T-cell (primary cell): ENCODE measurements around the gene MBNL2. TPM values are rescaled to one million over a fixed set of nuclear protein-coding genes. Genes with fewer than 3 reads are reported as not detected.
A peak's percentile ranks its signal among the peaks of the same experiment; 100 is the strongest.

Experiments used
- ATAC-seq, 4 experiments: fragments of 200-7000 bp in 3 of 4; fragments of 150-1000 bp in 1 of 4; cut with Tn5 transposase; replicated peaks in 1 of 4; 1 replicate in 3 of 4; 2 replicates in 1 of 4; pipeline ENCODE4 v1.10.0; 2021; ENCODE audit warnings: moderate library complexity in 3 of 4, mild to moderate bottlenecking in 2 of 4, moderate number of reproducible peaks in 1 of 4
- CTCF ChIA-PET, 2 donors: fragments of 300-600 bp; sonication (Branson Sonifier 250); formaldehyde crosslinking; loops; one replicate each; lab custom pipeline; 2022; ENCODE audit warnings: antibody characterized with exemption in 2 of 2; lab: Charles Lee
- POLR2A ChIA-PET, 2 donors: fragments of 300-600 bp; sonication (Branson Sonifier 250); formaldehyde crosslinking; loops; one replicate each; lab custom pipeline; 2022; ENCODE audit warnings: antibody characterized with exemption in 2 of 2; lab: Charles Lee
- DNase-seq, 35 experiments: peaks; one replicate each; pipeline versions ENCODE4 v3.0.0 to v3.0.0-alpha.2; 2013 to 2023
- H3K27ac ChIP-seq: one replicate; pipeline ENCODE4 v1.5.1; 2013; ENCODE audit warnings: low read length
- H3K27me3 ChIP-seq, 2 experiments: replicated peaks in 1 of 2; 1 replicate in 1 of 2; 2 replicates in 1 of 2; pipeline versions ENCODE4 v1.6.1 to v1.7.0; 2013; ENCODE audit warnings: low read length in 1 of 2, mixed read lengths in 1 of 2; ENCODE audit not compliant: control insufficient read depth in 2 of 2, insufficient read depth in 2 of 2; ENCODE audit errors: extremely low read depth in 1 of 2
- H3K36me3 ChIP-seq, 2 donors: 1 replicate in 1 of 2; 2 replicates in 1 of 2; pipeline versions ENCODE4 v1.6.1 to v1.7.0; 2013; ENCODE audit warnings: low read length in 1 of 2; ENCODE audit not compliant: control insufficient read depth in 2 of 2, insufficient read depth in 1 of 2; ENCODE audit errors: extremely low read depth in 1 of 2
- H3K4me1 ChIP-seq, 2 experiments: 1 replicate in 1 of 2; 2 replicates in 1 of 2; pipeline versions ENCODE4 v1.6.1 to v1.7.0; 2013; ENCODE audit warnings: low read length in 2 of 2, mixed read lengths in 1 of 2; ENCODE audit not compliant: insufficient read depth in 2 of 2, control insufficient read depth in 1 of 2; ENCODE audit errors: extremely low read depth in 1 of 2
- H3K4me3 ChIP-seq, 2 donors: 1 replicate in 1 of 2; 2 replicates in 1 of 2; pipeline versions ENCODE4 v1.5.1 to v1.7.0; 2013; ENCODE audit warnings: mild to moderate bottlenecking in 2 of 2, low read length in 1 of 2, moderate library complexity in 1 of 2; ENCODE audit not compliant: control insufficient read depth in 1 of 2; ENCODE audit errors: extremely low read depth in 1 of 2
- H3K9me3 ChIP-seq: 2 replicates; pipeline ENCODE4 v1.7.0; 2013
- H3K27ac Mint-ChIP-seq, 2 donors: one replicate each; pipeline ENCODE4 v1.8.0; 2020 to 2021; ENCODE audit warnings: mild to moderate bottlenecking in 2 of 2, mixed read lengths in 2 of 2
- H3K27me3 Mint-ChIP-seq, 2 donors: one replicate each; pipeline ENCODE4 v1.8.0; 2021 to 2022; ENCODE audit warnings: mixed read lengths in 2 of 2
- H3K36me3 Mint-ChIP-seq: one replicate; pipeline ENCODE4 v1.8.0; 2021; ENCODE audit warnings: mixed read lengths
- H3K4me1 Mint-ChIP-seq, 3 donors: one replicate each; pipeline ENCODE4 v1.8.0; 2020 to 2022; ENCODE audit warnings: mixed read lengths in 3 of 3, mild to moderate bottlenecking in 1 of 3
- H3K4me3 Mint-ChIP-seq, 3 donors: one replicate each; pipeline ENCODE4 v1.8.0; 2020 to 2022; ENCODE audit warnings: mild to moderate bottlenecking in 3 of 3, mixed read lengths in 3 of 3, moderate library complexity in 3 of 3
- H3K9me3 Mint-ChIP-seq, 3 donors: one replicate each; pipeline ENCODE4 v1.8.0; 2020 to 2022; ENCODE audit warnings: mixed read lengths in 3 of 3
- WGBS: methylation state at CpG from one replicate; pipeline ENCODE4 v1.1.5; 2013; ENCODE audit warnings: missing lambda C conversion rate; ENCODE audit not compliant: insufficient coverage; 5-methylcytosine and 5-hydroxymethylcytosine counted together
- total RNA-seq, 35 experiments: library from RNA in 6 of 35; stranded (reverse) in 6 of 35; fragments of 120-200 nt in 1 of 35; gene quantifications; one replicate each; pipeline versions ENCODE4 v1.2.1 to v1.2.4 and lab custom pipeline; 2013 to 2026

The MBNL2 gene
- total RNA-seq, 5 donors from 2014 or later (not counting 1 experiment from before 2014, with no cell fraction given) = 21.0 to 33.7 (median 28.5) TPM

DNA sequence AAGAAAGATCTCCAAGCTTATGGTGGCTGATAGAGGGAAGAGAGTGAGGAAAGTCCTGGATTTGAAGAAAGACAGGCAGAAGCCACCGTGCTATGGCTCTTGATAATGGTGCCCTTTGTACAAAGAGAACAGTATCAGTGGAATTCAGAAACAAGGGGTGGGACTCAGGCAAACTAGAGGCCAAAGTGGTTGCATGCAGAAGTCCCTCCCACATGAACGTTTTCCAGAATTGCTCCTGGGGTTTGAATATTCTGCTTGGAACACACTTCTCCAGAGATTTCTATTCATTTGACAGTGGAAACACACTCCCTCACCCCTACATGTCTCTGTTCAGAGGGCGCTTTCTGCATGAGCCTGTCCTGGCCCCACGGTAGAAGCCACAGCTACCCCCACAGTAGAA is 10.1 kb upstream of the MBNL2 start:
- H3K27me3 Mint-ChIP-seq = no peaks in the 10 kb centered on the region
- H3K4me1 ChIP-seq = peaks cover 20 to 44% of the 10 kb centered on the region in 2 experiments
- no peak overlapping the region for H3K27ac ChIP-seq
- ChIA-PET POLR2A (interaction anchor here in 1 of 2 donors (2.7 kb wide), 1 partner anchor 10 kb away, joined by 19 read pairs; the partner anchor contains the start of gene MBNL2), CTCF (interaction anchor here (1.0 to 1.5 kb wide), 2 partner anchors 13 to 17 kb away, joined by 3 to 12 read pairs; no protein-coding TSS in a partner anchor)
- no peak overlapping the region for H3K4me3 ChIP-seq
- H3K36me3 ChIP-seq = no peaks in the 10 kb centered on the region
- ATAC-seq (no peak), DNase-seq (no peak)
- H3K4me3 Mint-ChIP-seq = no peak overlapping the region
- no peaks in the 10 kb centered on the region for H3K36me3 Mint-ChIP-seq
- H3K9me3 ChIP-seq = peaks cover under 1% of the 10 kb centered on the region
- H3K27me3 ChIP-seq = no peaks in the 10 kb centered on the region
- H3K27ac Mint-ChIP-seq = no peak overlapping the region
- WGBS = 93% methylated on average over 4 of the region's 4 CpGs
- H3K9me3 Mint-ChIP-seq = peaks cover 0 to 4% (median 3%) of the 10 kb centered on the region in 3 donors
- H3K4me1 Mint-ChIP-seq = peaks cover 44 to 54% (median 50%) of the 10 kb centered on the region in 3 donors

GRCh38 chr13:97212601-97213040 is 9.5 kb upstream of the MBNL2 start:
- no peak overlapping the region for H3K27ac Mint-ChIP-seq
- no peaks in the 10 kb centered on the region for H3K9me3 ChIP-seq
- H3K27me3 Mint-ChIP-seq = no peaks in the 10 kb centered on the region
- no peaks in the 10 kb centered on the region for H3K36me3 ChIP-seq
- ATAC-seq = no peak
- H3K27me3 ChIP-seq = no peaks in the 10 kb centered on the region
- no peak overlapping the region for H3K27ac ChIP-seq
- no peak overlapping the region for H3K4me3 Mint-ChIP-seq
- H3K4me1 ChIP-seq = peaks cover 20 to 44% of the 10 kb centered on the region in 2 experiments
- no peaks in the 10 kb centered on the region for H3K36me3 Mint-ChIP-seq
- POLR2A ChIA-PET = no interaction called here
- CTCF ChIA-PET = interaction anchor here in 1 of 2 donors (1.5 kb wide), 1 partner anchor 12 kb away, joined by 12 read pairs; no protein-coding TSS in a partner anchor
- WGBS = 100% methylated on average over 1 of the region's 4 CpGs
- DNase-seq = no peak
- peaks cover 0 to 1% (median 0%) of the 10 kb centered on the region in 3 donors for H3K9me3 Mint-ChIP-seq
- peaks cover 44 to 54% (median 50%) of the 10 kb centered on the region in 3 donors for H3K4me1 Mint-ChIP-seq
- no peak overlapping the region for H3K4me3 ChIP-seq

DNA sequence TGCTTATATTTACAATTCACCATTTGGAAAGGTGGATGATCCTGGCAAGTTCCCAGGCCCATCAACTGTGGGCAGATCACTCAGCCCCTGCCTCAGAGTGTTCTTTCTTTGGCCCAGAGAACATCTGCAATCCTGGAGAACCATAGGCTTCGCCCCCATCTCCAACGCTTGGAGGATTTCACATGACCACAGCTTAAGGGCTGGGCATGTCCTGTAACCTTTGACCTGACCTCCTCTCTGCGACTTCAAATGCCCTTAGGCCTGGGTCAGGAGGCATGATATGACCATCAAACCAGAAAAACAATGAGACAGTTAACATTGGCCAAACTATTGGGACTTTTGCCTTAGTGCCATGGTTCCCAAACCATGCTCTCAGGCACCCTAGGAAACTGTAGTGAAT is 7.2 kb upstream of the MBNL2 start:
- H3K4me1 ChIP-seq = peaks cover 16 to 35% of the 10 kb centered on the region in 2 experiments
- no peak overlapping the region for H3K4me3 ChIP-seq
- Mint-ChIP-seq H3K27ac (peak overlapping the region; percentile 54 to 72), H3K27me3 (no peaks in the 10 kb centered on the region), H3K9me3 (no peaks in the 10 kb centered on the region), H3K4me3 (peak overlapping the region in 1 of 3 donors; percentile 27), H3K36me3 (no peaks in the 10 kb centered on the region), H3K4me1 (peaks cover 44 to 46% (median 45%) of the 10 kb centered on the region in 3 donors)
- H3K36me3 ChIP-seq = no peaks in the 10 kb centered on the region
- peak overlapping the region; percentile 40 for H3K27ac ChIP-seq
- ATAC-seq (peak in 1 of 4 experiments; percentile 12), DNase-seq (no peak)
- CTCF ChIA-PET = interaction anchor here in 1 of 2 donors (0.9 to 1.3 kb wide), 4 partner anchors 9 to 119 kb away, joined by 3 to 6 read pairs (median 4); no protein-coding TSS in a partner anchor
- WGBS = 87% methylated on average over 3 of the region's 3 CpGs
- no peaks in the 10 kb centered on the region for H3K27me3 ChIP-seq
- POLR2A ChIA-PET = interaction anchor here (0.5 to 1.2 kb wide), 4 partner anchors 9 to 75 kb away, joined by 3 to 8 read pairs (median 4); no protein-coding TSS in a partner anchor
- H3K9me3 ChIP-seq = no peaks in the 10 kb centered on the region

DNA sequence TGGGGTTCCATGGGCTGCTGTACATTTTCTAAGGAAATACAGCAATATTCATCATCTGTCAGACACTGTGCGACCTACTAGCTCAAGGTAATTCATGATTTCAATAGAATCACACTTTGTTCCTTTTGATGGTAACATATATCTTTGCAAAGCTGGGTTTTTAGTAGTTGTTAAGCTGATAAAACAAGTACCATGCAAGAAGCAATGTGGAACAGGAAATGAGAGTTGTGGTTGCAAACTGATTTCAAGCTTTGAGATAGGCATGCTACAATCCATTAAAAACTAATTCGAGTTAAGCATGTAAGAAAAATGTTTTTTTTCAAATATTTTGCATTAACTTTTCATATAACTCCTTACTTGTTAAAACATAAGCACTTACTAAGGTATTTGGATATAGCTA is 6.8 kb upstream of the MBNL2 start:
- no CpG with 5 or more reads among the region's 2 CpGs for WGBS
- Mint-ChIP-seq H3K27ac (peak overlapping the region; percentile 54 to 72), H3K27me3 (no peaks in the 10 kb centered on the region), H3K4me1 (peaks cover 41 to 48% (median 45%) of the 10 kb centered on the region in 3 donors), H3K36me3 (no peaks in the 10 kb centered on the region), H3K4me3 (peak overlapping the region in 1 of 3 donors; percentile 27), H3K9me3 (no peaks in the 10 kb centered on the region)
- DNase-seq = peak in 1 of 35 experiments; percentile 48
- ChIA-PET POLR2A (interaction anchor here (0.5 to 1.2 kb wide), 4 partner anchors 9 to 76 kb away, joined by 3 to 8 read pairs (median 4); no protein-coding TSS in a partner anchor), CTCF (interaction anchor here in 1 of 2 donors (0.9 to 1.3 kb wide), 4 partner anchors 9 to 118 kb away, joined by 3 to 6 read pairs (median 4); no protein-coding TSS in a partner anchor)
- Histone ChIP-seq H3K4me1 (peaks cover 16 to 32% of the 10 kb centered on the region in 2 experiments), H3K27ac (peak overlapping the region; percentile 40), H3K36me3 (no peaks in the 10 kb centered on the region), H3K9me3 (no peaks in the 10 kb centered on the region), H3K27me3 (no peaks in the 10 kb centered on the region), H3K4me3 (no peak overlapping the region)
- peak; percentile 55 to 89 (median 77) for ATAC-seq

DNA sequence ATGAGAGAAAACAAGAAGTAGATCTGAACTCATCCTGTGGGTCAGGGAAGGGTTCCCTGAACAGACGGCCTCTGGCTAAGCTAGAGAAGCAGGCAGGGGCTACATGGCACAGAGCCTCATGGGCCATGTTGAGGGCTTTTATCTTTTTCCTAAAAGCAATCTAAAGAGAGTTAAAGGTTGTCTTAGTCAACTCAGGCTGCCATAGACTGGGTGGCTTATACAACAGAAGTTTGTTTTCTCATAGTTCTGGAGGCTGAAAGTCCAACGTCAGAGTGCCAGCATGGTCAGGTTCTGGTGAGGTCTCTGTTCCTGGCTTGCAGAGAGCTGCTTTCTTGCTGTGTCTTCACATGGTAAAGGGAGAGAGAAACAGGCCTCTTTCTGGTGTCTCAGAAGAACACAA is 2.9 kb upstream of the MBNL2 start:
- ATAC-seq (no peak), DNase-seq (no peak)
- H3K4me3 Mint-ChIP-seq = no peak overlapping the region
- no peaks in the 10 kb centered on the region for H3K27me3 Mint-ChIP-seq
- H3K36me3 Mint-ChIP-seq = no peaks in the 10 kb centered on the region
- Histone ChIP-seq H3K9me3 (no peaks in the 10 kb centered on the region), H3K27ac (no peak overlapping the region), H3K36me3 (no peaks in the 10 kb centered on the region), H3K27me3 (no peaks in the 10 kb centered on the region), H3K4me1 (peaks cover 19 to 21% of the 10 kb centered on the region in 2 experiments), H3K4me3 (no peak overlapping the region)
- peaks cover 37 to 44% (median 41%) of the 10 kb centered on the region in 3 donors for H3K4me1 Mint-ChIP-seq
- H3K27ac Mint-ChIP-seq = no peak overlapping the region
- ChIA-PET CTCF (interaction anchor here in 1 of 2 donors (1.0 kb wide), 1 partner anchor 9 kb away, joined by 5 read pairs; no protein-coding TSS in a partner anchor), POLR2A (no interaction called here)
- 92% methylated on average over 1 of the region's 2 CpGs for WGBS
- H3K9me3 Mint-ChIP-seq = no peaks in the 10 kb centered on the region

DNA sequence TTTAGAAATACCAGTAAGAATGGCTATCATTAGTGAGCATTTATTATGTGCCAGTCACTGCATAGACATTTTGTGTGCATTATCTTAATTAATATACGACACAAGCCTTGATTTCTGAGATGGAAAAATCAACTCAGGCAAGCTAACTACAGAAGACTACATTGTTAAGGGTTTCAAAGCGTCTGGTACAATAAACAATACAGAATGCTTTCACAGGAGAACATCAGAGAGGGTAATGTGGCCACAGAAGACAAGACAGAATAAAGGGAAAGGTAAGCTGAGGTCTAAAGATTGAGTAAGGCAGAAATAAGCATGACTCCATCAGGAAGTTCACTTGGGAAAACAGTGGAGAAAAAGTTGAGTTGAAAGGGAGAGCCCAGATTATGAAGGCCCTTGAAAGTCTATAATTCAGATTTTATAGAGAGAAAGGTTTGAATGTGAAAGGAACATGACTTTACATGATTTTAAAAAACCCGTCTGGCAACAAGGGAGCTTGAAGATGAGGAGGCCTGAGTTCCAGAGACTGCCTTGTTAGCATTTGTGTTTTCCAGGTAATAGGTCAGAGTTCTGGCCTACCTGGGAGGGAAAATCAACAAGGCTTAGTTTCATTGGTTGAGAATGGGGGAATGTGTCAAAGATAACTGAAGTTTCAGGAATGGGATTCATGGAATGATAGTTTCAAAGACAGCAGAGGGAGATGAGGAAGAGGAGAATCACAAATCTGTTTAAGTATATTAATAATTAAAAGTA is 1.8 kb upstream of the MBNL2 start:
- H3K9me3 Mint-ChIP-seq = no peaks in the 10 kb centered on the region
- no peaks in the 10 kb centered on the region for H3K27me3 ChIP-seq
- H3K27ac Mint-ChIP-seq = peak overlapping the region in 1 of 2 donors; percentile 28
- H3K4me3 Mint-ChIP-seq = no peak overlapping the region
- POLR2A ChIA-PET = interaction anchor here in 1 of 2 donors (1.0 kb wide), 1 partner anchor 9 kb away, joined by 4 read pairs; no protein-coding TSS in a partner anchor
- ATAC-seq (no peak), DNase-seq (no peak)
- no peaks in the 10 kb centered on the region for H3K36me3 ChIP-seq
- CTCF ChIA-PET = interaction anchor here in 1 of 2 donors (1.0 kb wide), 1 partner anchor 8 kb away, joined by 5 read pairs; no protein-coding TSS in a partner anchor
- H3K4me1 ChIP-seq = peaks cover 14 to 22% of the 10 kb centered on the region in 2 experiments
- H3K36me3 Mint-ChIP-seq = no peaks in the 10 kb centered on the region
- no peaks in the 10 kb centered on the region for H3K9me3 ChIP-seq
- H3K27ac ChIP-seq = no peak overlapping the region
- no peaks in the 10 kb centered on the region for H3K27me3 Mint-ChIP-seq
- no peak overlapping the region for H3K4me3 ChIP-seq
- H3K4me1 Mint-ChIP-seq = peaks cover 36 to 44% (median 39%) of the 10 kb centered on the region in 3 donors
- WGBS = 78% methylated on average over 1 of the region's 3 CpGs
